Nephron (organoid): Measurements from ENCODE around the gene KRTAP10-8.
"Not testable (repeated sequence)": the region's sequence is repeated elsewhere in the genome, so short reads cannot be mapped to it uniquely, and the experiment has no call there.

Source experiments
- H3K27ac Mint-ChIP-seq, 3 experiments: 2 replicates each; pipeline ENCODE4 v1.8.0; 2020; ENCODE audit warnings: mixed read lengths in 3 of 3, mild to moderate bottlenecking in 2 of 3, moderate library complexity in 1 of 3
- H3K27me3 Mint-ChIP-seq: 2 replicates; pipeline ENCODE4 v1.8.0; 2021; ENCODE audit warnings: low read depth, mild to moderate bottlenecking, moderate library complexity, mixed read lengths
- H3K36me3 Mint-ChIP-seq: 2 replicates; pipeline ENCODE4 v1.8.0; 2020; ENCODE audit warnings: low read depth, mixed read lengths
- H3K4me1 Mint-ChIP-seq: 2 replicates; pipeline ENCODE4 v1.8.0; 2020; ENCODE audit warnings: mixed read lengths
- H3K4me3 Mint-ChIP-seq, 3 experiments: 2 replicates each; pipeline ENCODE4 v1.8.0; 2020; ENCODE audit warnings: mild to moderate bottlenecking in 3 of 3, mixed read lengths in 3 of 3, moderate library complexity in 2 of 3
- H3K9me3 Mint-ChIP-seq: 2 replicates; pipeline ENCODE4 v1.8.0; 2020; ENCODE audit warnings: mixed read lengths
- TF ChIP-seq, protein P1 (sequence below), 3 experiments: fragments of 200-600 bp; sonication (generic); IDR thresholded peaks; one replicate each; pipeline ENCODE4 v1.5.0; 2021; ENCODE audit warnings: antibody characterized with exemption in 3 of 3; ENCODE audit not compliant: unreplicated experiment in 3 of 3

KRTAP10-8 gene

DNA sequence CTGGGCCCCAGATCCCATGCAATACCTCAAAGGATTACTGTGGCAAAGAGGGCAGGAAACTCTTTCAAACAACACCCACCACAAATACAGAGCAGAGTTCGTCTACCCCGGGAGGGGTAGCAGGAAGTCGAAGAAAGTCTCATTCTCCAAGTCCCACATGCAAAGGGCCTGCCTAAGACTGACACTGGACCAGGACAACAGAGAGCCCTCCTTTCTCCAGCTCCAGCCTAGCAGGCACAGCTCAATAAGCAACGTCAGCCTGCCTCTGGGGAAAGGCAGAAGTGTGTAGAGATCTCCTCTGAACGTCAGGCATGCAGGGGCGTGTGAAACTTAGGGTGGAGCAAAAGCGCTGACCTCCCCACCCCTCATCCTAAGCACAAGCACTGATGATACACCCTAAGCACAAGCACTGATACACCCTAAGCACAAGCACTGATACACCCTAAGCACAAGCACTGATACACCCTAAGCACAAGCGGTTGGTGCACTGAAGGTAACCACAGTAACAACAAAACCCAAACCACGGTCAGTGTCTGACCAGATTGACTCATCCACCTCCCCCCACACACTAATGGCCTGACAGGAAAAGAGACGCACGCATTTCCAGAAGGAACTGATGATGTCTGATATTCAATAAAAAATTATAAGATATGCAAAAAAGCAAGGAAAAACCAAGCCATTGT is 47.2 kb downstream of the KRTAP10-8 start:
- no peak overlapping the region for H3K4me3 Mint-ChIP-seq
- H3K27ac Mint-ChIP-seq = no peak overlapping the region
- no peaks in the 10 kb centered on the region for H3K36me3 Mint-ChIP-seq
- TF ChIP-seq, protein P1, sequence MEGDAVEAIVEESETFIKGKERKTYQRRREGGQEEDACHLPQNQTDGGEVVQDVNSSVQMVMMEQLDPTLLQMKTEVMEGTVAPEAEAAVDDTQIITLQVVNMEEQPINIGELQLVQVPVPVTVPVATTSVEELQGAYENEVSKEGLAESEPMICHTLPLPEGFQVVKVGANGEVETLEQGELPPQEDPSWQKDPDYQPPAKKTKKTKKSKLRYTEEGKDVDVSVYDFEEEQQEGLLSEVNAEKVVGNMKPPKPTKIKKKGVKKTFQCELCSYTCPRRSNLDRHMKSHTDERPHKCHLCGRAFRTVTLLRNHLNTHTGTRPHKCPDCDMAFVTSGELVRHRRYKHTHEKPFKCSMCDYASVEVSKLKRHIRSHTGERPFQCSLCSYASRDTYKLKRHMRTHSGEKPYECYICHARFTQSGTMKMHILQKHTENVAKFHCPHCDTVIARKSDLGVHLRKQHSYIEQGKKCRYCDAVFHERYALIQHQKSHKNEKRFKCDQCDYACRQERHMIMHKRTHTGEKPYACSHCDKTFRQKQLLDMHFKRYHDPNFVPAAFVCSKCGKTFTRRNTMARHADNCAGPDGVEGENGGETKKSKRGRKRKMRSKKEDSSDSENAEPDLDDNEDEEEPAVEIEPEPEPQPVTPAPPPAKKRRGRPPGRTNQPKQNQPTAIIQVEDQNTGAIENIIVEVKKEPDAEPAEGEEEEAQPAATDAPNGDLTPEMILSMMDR (IDR thresholded peaks at IDR 0.05; ENCODE audit: unreplicated experiment in 3 of 3) = no peak
- H3K9me3 Mint-ChIP-seq = peaks cover 38% of the 10 kb centered on the region
- peaks cover 4% of the 10 kb centered on the region for H3K27me3 Mint-ChIP-seq
- no peaks in the 10 kb centered on the region for H3K4me1 Mint-ChIP-seq

DNA sequence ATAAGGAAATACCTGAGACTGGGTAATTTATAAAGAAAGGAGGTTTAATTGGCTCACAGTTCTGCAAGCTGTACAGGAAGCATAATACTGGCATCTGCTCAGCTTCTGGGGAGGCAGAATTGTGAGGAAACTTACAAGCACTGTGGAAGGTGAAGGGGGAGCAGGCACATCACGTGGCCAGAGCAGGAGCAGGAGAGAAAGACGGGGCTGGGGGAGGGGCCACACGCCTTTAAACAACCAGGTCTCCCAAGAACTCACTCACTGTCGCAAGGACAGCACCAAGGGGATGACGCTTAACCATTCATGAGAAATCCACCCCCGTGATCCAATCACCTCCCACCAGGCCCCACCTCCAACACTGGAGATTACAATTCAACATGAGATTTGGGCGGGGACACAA is 49.7 kb downstream of the KRTAP10-8 start:
- H3K4me3 Mint-ChIP-seq, H3K36me3 Mint-ChIP-seq, H3K4me1 Mint-ChIP-seq, H3K27ac Mint-ChIP-seq: not testable (repeated sequence)
- Mint-ChIP-seq H3K27me3 (peaks cover 12% of the 10 kb centered on the region), H3K9me3 (peaks cover 33% of the 10 kb centered on the region)
